NCI-H2081 treated with DMSO at 0.1 percent for 48 hours (cell line): ENCODE results near the gene TBC1D30.
A peak's percentile ranks its signal among the peaks of the same experiment; 100 is the strongest.
"Not testable (repeated sequence)": the region's sequence is repeated elsewhere in the genome, so short reads cannot be mapped to it uniquely, and the experiment has no call there.

ENCODE experiments used
- DNase-seq: peaks from one replicate; lab custom pipeline; 2025; lab: John Stamatoyannopoulos, UW

TBC1D30 gene

GRCh38 chr12:64824500-64825142, at the start of gene TBC1D30:
Gene TBC1D30 (plus strand): TSS chr12:64824647. CDS start chr12:64824880, 233 bp downstream.
- DNase-seq: peak; percentile 19

- not testable (repeated sequence) for DNase-seq
Observed at GRCh38 chr12:64775147-64775736, 49.2 kb upstream of the TBC1D30 start.

GRCh38 chr12:64779354-64779974, 45.0 kb upstream of the TBC1D30 start:
- DNase-seq: no peak

DNA sequence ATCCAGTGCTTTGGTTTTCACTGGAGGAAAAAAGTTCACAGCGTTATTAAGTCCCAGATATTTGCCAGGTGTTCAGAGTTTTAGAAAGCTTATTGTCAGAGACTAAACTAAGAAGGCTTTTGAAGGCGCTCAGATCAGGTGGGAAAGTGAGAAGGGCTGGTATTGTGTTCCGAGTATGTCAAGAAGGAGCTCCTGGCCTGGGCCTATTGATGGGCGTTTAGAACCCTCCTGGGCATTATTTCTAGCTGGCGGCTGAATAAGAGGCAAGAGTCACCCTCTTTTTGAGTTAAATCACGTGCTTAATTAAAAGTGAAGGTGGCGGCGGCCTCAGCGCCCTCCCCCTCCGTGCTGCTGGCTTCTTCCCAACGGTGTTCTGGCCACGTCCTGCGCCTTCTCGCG, 44.3 kb upstream of the TBC1D30 start:
- no peak for DNase-seq

DNA sequence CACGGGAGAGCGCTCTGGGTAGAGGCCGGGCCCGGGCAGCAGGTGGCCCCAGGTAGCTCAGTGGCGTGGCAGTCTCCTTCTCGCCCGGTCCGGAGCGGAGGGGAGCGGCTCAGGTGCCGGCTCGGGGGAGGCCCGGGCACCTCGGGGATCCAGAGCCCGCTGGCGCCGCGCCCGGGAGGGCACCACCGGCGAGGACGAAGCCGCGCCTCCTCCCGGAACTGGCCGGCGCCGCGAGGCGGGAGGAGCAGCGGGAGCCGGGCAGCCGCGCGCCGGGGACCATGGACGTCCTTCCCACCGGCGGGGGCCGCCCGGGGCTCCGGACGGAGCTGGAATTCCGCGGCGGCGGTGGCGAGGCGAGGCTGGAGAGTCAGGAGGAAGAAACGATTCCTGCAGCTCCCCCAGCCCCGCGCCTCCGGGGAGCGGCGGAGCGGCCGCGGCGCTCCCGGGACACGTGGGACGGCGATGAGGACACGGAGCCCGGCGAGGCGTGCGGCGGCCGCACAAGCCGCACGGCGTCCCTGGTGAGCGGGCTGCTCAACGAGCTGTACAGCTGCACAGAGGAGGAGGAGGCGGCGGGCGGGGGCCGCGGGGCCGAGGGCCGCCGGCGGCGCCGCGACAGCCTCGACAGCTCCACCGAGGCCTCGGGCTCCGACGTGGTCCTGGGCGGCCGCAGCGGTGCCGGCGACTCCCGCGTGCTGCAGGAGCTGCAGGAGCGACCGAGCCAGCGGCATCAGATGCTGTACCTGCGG, 43.7 kb upstream of the TBC1D30 start:
- peak; percentile 16 for DNase-seq

DNA sequence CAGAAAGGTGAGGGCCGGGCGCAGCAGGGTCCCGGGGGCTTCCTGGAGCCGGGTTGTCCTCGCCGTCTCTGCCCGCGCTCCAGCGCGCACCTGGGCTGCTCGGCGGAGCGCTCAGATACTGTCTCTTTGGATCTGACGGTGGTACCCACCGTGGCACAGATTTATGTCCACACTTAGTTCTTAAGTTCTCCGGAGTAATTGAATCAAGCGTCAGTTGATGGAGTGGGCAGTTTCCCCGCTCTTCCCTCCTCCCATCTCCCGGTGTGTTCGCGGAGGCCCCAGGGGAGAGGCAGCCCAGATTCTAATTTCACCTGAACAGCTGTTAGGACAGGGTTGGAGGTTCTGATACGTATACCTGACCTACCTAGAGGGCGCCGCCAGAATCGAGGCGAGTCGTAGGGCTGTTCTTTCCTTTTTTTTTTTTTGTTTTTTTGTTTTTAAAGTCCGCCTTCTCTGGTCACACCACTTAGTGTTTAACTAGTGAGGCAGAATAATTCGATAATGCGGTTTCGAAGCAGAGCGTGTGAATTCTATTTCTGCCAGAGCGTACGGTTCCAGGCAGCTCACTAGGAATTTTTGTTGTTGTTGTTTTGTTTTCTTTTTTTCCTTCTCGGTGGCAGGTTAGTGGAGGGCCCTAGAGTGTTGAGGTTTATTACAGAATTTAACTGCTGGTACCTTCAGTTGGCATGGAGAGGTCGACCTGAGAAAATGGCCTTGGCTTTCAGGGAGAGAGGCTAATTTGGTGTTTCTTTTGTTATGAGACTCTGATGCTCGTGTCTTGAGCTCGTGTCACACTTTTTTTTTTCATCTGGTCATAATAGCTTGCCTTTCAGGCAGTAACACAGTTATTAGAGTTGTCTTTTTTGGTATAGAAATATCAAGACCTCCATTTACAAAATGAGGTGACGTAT, 42.9 kb upstream of the TBC1D30 start:
- DNase-seq: no peak

- no peak for DNase-seq
Observed at GRCh38 chr12:64782191-64782876, 42.1 kb upstream of the TBC1D30 start.

DNA sequence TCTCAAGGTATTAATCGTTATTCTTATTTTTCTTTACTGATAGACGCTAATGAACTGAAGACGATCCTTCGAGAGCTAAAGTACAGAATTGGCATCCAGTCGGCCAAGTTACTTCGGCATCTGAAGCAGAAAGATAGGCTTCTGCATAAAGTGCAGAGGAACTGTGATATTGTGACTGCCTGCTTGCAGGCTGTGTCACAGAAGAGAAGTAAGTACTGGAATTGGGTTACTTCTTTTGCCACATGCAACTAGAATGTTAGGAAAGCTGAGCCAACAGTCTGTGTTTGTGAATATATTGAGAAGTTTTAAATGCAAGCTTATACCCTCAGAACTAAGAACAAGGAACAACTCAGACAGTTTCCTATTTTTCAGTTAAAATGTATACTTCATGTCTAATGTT, 38.6 kb upstream of the TBC1D30 start:
- DNase-seq: no peak

DNA sequence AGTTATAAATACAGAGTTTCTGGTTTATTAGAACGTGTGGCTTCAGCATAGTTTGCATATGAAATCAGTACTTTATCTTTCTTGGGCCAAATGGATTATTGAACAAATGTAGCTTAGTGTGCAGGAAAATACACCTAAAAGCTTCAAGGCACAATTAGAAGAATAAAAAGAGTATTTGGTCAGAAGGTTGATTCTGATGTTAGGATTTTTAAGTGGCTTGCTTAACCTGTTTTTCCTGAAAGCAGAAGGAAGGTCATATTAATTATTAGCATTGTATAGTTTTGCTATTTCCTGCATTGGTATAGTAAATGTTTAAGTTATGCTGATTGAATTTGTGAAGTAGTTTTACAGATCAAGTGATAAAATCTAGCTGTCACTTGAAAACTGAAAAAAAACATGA, 34.3 kb upstream of the TBC1D30 start:
- no peak for DNase-seq

GRCh38 chr12:64791036-64791435, 33.4 kb upstream of the TBC1D30 start:
- no peak for DNase-seq

GRCh38 chr12:64792128-64792527, 32.3 kb upstream of the TBC1D30 start:
- no peak for DNase-seq

GRCh38 chr12:64793610-64794009, 30.8 kb upstream of the TBC1D30 start:
- DNase-seq: no peak

DNA sequence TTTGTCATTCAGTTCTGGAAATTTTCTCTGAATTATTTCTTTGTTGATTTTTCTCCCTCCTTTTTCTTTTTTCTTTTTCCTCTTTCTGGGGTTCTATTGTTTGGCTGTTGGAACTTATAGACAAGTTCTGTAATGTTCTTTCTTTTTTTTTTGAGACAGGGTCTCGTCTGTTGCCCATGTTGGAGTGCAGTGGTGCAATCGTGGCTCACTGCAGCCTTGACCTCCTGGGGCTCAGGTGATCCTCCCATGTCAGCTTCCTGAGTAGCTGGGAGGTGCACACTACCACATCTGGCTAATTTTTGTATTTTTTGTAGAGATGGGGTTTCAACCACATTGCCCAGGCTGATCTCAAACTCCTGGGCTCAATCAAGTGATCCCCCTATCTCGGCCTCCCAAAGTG, 30.1 kb upstream of the TBC1D30 start:
- no peak for DNase-seq

DNA sequence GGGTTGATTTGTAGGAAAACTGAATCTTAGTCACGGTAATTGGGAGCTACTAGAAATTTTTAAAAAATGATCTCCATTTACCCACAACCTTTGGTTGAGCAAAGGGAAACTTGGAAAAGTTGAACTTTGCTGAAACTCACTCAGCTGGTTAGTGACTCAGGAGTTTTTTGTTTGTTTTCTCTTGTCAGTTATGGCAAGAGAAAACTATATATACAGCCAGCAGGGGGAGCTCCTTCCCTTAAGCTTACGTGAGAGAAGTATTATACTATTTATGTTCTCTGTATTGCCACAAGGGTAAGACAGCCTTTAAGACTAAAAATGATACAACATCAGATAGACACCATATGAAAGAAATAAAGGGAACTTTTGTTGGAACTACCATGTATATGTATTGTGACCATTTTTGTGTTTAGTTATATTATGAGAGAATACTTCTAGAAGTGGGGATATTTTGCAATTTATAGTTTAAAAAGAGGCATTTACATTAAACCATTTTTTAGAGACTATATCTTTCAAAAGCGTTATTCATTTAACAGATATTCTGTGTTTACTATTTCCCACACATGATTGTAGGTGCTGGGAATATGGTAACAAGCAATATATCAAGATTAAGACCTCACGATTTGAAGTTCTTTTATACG, 28.1 kb upstream of the TBC1D30 start:
- DNase-seq: peak; percentile 15

- no peak for DNase-seq
Observed at GRCh38 chr12:64797156-64797555, 27.3 kb upstream of the TBC1D30 start.

- DNase-seq: no peak
Observed at GRCh38 chr12:64798165-64798564, 26.3 kb upstream of the TBC1D30 start.

GRCh38 chr12:64800640-64801039, 23.8 kb upstream of the TBC1D30 start:
- no peak for DNase-seq

DNA sequence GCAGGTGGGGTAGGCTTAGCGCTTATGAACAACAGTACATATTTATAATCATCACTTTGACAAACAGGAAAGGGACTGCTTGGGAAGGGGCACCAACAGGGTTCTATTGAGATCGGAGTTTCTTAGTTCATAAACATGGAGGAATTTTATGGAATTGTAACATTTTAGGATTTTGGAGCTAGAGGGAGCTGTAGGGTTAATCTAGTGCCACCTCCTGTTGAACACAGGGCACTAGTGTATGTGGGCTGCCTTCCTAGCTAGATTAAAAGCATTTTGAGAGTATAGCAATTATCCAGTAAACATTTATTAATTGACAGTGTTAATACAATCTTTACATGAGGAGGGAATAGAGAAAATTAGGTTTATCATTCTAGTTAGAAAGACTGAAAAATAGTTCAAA, 23.1 kb upstream of the TBC1D30 start:
- DNase-seq: no peak

GRCh38 chr12:64802180-64802775, 22.2 kb upstream of the TBC1D30 start:
- not testable (repeated sequence) for DNase-seq

DNA sequence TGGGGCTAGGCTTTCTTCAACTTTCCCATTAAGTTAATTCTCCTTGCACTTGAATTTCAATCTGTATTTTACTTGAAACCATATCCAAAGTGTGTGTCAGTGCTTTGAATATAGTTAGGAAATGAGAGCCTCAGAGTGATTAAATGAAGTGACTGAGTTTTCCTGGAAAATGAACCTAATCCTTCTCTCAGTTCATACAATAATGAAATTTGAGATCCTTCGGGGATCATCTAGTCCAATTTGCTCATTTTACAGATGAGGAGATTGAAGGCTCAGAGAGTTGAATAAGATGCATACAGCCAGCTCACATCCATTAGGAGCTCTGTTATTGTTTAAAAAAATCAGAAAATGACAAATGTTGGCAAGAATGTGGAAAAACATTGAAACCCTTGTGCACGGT, 18.3 kb upstream of the TBC1D30 start:
- DNase-seq: no peak
